Kidney (tissue), 14 donors: Measurements from ENCODE around the gene TCERG1L. TPM values are rescaled to one million over a fixed set of nuclear protein-coding genes. Genes with fewer than 3 reads are reported as not detected.
A peak's percentile ranks its signal among the peaks of the same experiment; 100 is the strongest.

Experiments used
- DNase-seq, 5 donors: peaks; one replicate each; pipeline ENCODE4 v3.0.0-alpha.2; 2013 to 2020
- FAIRE-seq: peaks from 2 replicates; lab custom pipeline; 2012; peaks lifted over from hg19 to GRCh38; lab: Jason Lieb, UNC
- H3K27ac ChIP-seq, 2 donors: one replicate each; pipeline ENCODE4 v1.7.0; 2013; ENCODE audit warnings: low read depth in 2 of 2, low read length in 2 of 2, inconsistent platforms in 1 of 2
- H3K27me3 ChIP-seq: one replicate; pipeline ENCODE4 v1.7.1; 2013; ENCODE audit warnings: low read length, inconsistent platforms; ENCODE audit not compliant: control insufficient read depth, insufficient read depth
- H3K36me3 ChIP-seq, 3 donors: one replicate each; pipeline versions ENCODE4 v1.7.0 to v1.7.1; 2013; ENCODE audit warnings: low read length in 3 of 3, control low read depth in 1 of 3, inconsistent platforms in 1 of 3; ENCODE audit not compliant: insufficient read depth in 3 of 3, control insufficient read depth in 2 of 3
- H3K4me1 ChIP-seq, 3 donors: one replicate each; pipeline versions ENCODE4 v1.7.0 to v1.7.1; 2013; ENCODE audit warnings: low read length in 3 of 3, inconsistent platforms in 1 of 3, low read depth in 1 of 3; ENCODE audit not compliant: control insufficient read depth in 2 of 3, insufficient read depth in 2 of 3
- H3K4me3 ChIP-seq, 3 donors: one replicate each; pipeline versions ENCODE4 v1.7.0 to v1.8.1; 2013; ENCODE audit warnings: low read length in 3 of 3, control low read depth in 1 of 3, inconsistent platforms in 1 of 3
- H3K9ac ChIP-seq, 3 donors: one replicate each; pipeline versions ENCODE4 v1.7.0 to v1.7.1; 2013; ENCODE audit warnings: low read length in 3 of 3, control low read depth in 1 of 3, inconsistent platforms in 1 of 3
- H3K9me3 ChIP-seq, 3 donors: one replicate each; pipeline versions ENCODE4 v1.7.0 to v1.7.1; 2013; ENCODE audit warnings: low read length in 3 of 3, control low read depth in 1 of 3, inconsistent platforms in 1 of 3; ENCODE audit not compliant: control insufficient read depth in 2 of 3, insufficient read depth in 1 of 3
- CTCF ChIP-seq: IDR thresholded peaks from 3 replicates; pipeline ENCODE4 v1.5.1; 2012; ENCODE audit warnings: mild to moderate bottlenecking, moderate library complexity, borderline replicate concordance; ENCODE audit not compliant: insufficient read depth; ENCODE audit errors: extremely low read depth
- intact Hi-C: fragments of 100-400 bp; cut with DNase I; formaldehyde crosslinking; loops from one replicate; pipeline ENCODE4 v1.11.1; 2022
- polyA plus RNA-seq: library from polyadenylated mRNA; stranded (reverse); fragments of 350-450 nt; fragmentation: Illumina TruSeq; extraction: RNeasy Lipid Tissue Mini Kit (QIAGEN cat#74804); gene quantifications from one replicate; pipeline ENCODE4 v1.2.3, GENCODE V29; 2014; ENCODE audit warnings: low read depth, low replicate concordance; ENCODE audit not compliant: insufficient read depth
- total RNA-seq: library from RNA; stranded (reverse); fragmentation: NEBNext Ultra II Directional; extraction: Animal tissue kit (Norgen Biotek cat#: 25700); gene quantifications from one replicate; pipeline ENCODE4 v1.2.1, GENCODE V29; 2021
- donor health status: control.
- donor health status: control.
- donor health status: control.
- donor health status: control.
- donor health status: control.
- donor health status: DM: yes; HTN: yes; CAD: no.
- donor health status: Normal renal cell carcinoma (clear cell type).

TCERG1L gene
- total and polyA plus RNA-seq, 2 donors from 2014 or later = not detected

GRCh38 chr10:131131726-131132591 is 179.6 kb downstream of the TCERG1L start:
- Histone ChIP-seq H3K9me3 (no peaks in the 10 kb centered on the region), H3K27ac (no peak overlapping the region), H3K27me3 (no peaks in the 10 kb centered on the region), H3K4me1 (peaks cover 0 to 4% (median 0%) of the 10 kb centered on the region in 3 donors), H3K36me3 (no peaks in the 10 kb centered on the region), H3K4me3 (no peak overlapping the region), H3K9ac (no peak overlapping the region)
- DNase-seq (peak in 3 of 5 donors; percentile 40 to 83 (median 52)), FAIRE-seq (no peak)
- intact Hi-C loops = no loop called here
- TF ChIP-seq CTCF = no peak

- Histone ChIP-seq H3K4me1 (peaks cover 0 to 4% (median 0%) of the 10 kb centered on the region in 3 donors), H3K36me3 (no peaks in the 10 kb centered on the region), H3K27me3 (no peaks in the 10 kb centered on the region), H3K9me3 (no peaks in the 10 kb centered on the region), H3K27ac (no peak overlapping the region), H3K9ac (no peak overlapping the region), H3K4me3 (no peak overlapping the region)
- FAIRE-seq (no peak), DNase-seq (no peak)
- TF ChIP-seq CTCF = no peak
- intact Hi-C loops = no loop called here
Measured at GRCh38 chr10:131130025-131130424, 181.5 kb downstream of the TCERG1L start.

GRCh38 chr10:131129544-131129943 is 182.0 kb downstream of the TCERG1L start:
- TF ChIP-seq CTCF = no peak
- no peaks in the 10 kb centered on the region for H3K36me3 ChIP-seq
- H3K4me3 ChIP-seq = no peak overlapping the region
- intact Hi-C loops = no loop called here
- no peaks in the 10 kb centered on the region for H3K9me3 ChIP-seq
- no peak overlapping the region for H3K9ac ChIP-seq
- no peaks in the 10 kb centered on the region for H3K27me3 ChIP-seq
- FAIRE-seq (no peak), DNase-seq (no peak)
- no peak overlapping the region for H3K27ac ChIP-seq
- H3K4me1 ChIP-seq = peaks cover 0 to 4% (median 0%) of the 10 kb centered on the region in 3 donors
